Jurkat, Clone E6-1 (cell line): Measurements from ENCODE around the gene R3HDM4.

Experiments
- DNase-seq: peaks from one replicate; pipeline ENCODE4 v3.0.0-alpha.2; 2011; ENCODE audit warnings: low read depth, low spot score
- H3K4me3 ChIP-seq: 2 replicates; pipeline ENCODE4 v1.5.1; 2011; ENCODE audit warnings: mild to moderate bottlenecking, low read length, control low read depth, moderate library complexity

R3HDM4 gene

GRCh38 chr19:934197-934840 is 21.3 kb upstream of the R3HDM4 start:
- no peak for DNase-seq
- no peak overlapping the region for H3K4me3 ChIP-seq

GRCh38 chr19:933553-933882 is 20.5 kb upstream of the R3HDM4 start:
- no peak for DNase-seq
- H3K4me3 ChIP-seq, result no peak overlapping the region

GRCh38 chr19:932648-933552 is 19.9 kb upstream of the R3HDM4 start:
- H3K4me3 ChIP-seq, result no peak overlapping the region
- DNase-seq, result peak; percentile 50

GRCh38 chr19:931860-932647 is 19.0 kb upstream of the R3HDM4 start:
- no peak overlapping the region for H3K4me3 ChIP-seq

GRCh38 chr19:929891-930258 is 16.9 kb upstream of the R3HDM4 start:
- no peak overlapping the region for H3K4me3 ChIP-seq
- DNase-seq, result no peak

More at GRCh38 chr19:931860-932647, 19.0 kb upstream of the R3HDM4 start:
- DNase-seq, result no peak

- no peak overlapping the region for H3K4me3 ChIP-seq
- DNase-seq, result no peak
Measured at GRCh38 chr19:929203-929890, 16.3 kb upstream of the R3HDM4 start.

- DNase-seq, result no peak
- H3K4me3 ChIP-seq, result no peak overlapping the region
Measured at GRCh38 chr19:928471-929202, 15.6 kb upstream of the R3HDM4 start.

GRCh38 chr19:927780-928401 is 14.9 kb upstream of the R3HDM4 start:
- H3K4me3 ChIP-seq, result no peak overlapping the region
- no peak for DNase-seq

- peak overlapping the region; percentile 78 for H3K4me3 ChIP-seq
- no peak for DNase-seq
Measured at GRCh38 chr19:927351-927779, 14.3 kb upstream of the R3HDM4 start.

GRCh38 chr19:926589-927350 is 13.8 kb upstream of the R3HDM4 start:
- peak overlapping the region; percentile 78 for H3K4me3 ChIP-seq
- DNase-seq, result no peak

GRCh38 chr19:926323-926588 is 13.2 kb upstream of the R3HDM4 start:
- H3K4me3 ChIP-seq, result peak overlapping the region; percentile 78
- DNase-seq, result no peak

GRCh38 chr19:925526-926322 is 12.7 kb upstream of the R3HDM4 start, which contains the start of gene ARID3A:
ARID3A (plus strand) TSS chr19:926035; CDS start chr19:929529, 3,494 bp downstream.
- H3K4me3 ChIP-seq, result peak within 1 kb of the TSS; percentile 78
- DNase-seq, result peak; percentile 75

- H3K4me3 ChIP-seq, result peak overlapping the region; percentile 78
- DNase-seq, result no peak
Measured at GRCh38 chr19:925087-925525, 12.1 kb upstream of the R3HDM4 start.

- no peak for DNase-seq
- H3K4me3 ChIP-seq, result peak overlapping the region; percentile 78
Measured at GRCh38 chr19:924553-925086, 11.6 kb upstream of the R3HDM4 start.

GRCh38 chr19:920051-920864 is 7.2 kb upstream of the R3HDM4 start:
- peak overlapping the region; percentile 48 for H3K4me3 ChIP-seq
- DNase-seq, result peak; percentile 35
